Stimulated activated CD4-positive, alpha-beta T cell treated with anti-CD3 and anti-CD28 coated beads, Interleukin-1b, Interleukin-23, amount 100 ng/mL, for 1 hour (primary cell): Measurements from ENCODE around the gene SND1.

Source experiments
- DNase-seq, 2 donors: peaks; one replicate each; pipeline ENCODE4 v3.0.0-alpha.2; 2020; ENCODE audit warnings: low read depth in 2 of 2

SND1 gene

GRCh38 chr7:128040205-128040604 is 388.2 kb downstream of the SND1 start:
- no peak for DNase-seq

GRCh38 chr7:128041203-128041602 is 389.2 kb downstream of the SND1 start:
- DNase-seq: no peak

- DNase-seq: no peak
These were observed 390.0 kb downstream of the SND1 start for GRCh38 chr7:128042012-128042411.

- DNase-seq: no peak
These were observed 392.1 kb downstream of the SND1 start for GRCh38 chr7:128044064-128044463.

GRCh38 chr7:128045158-128045557 is 393.2 kb downstream of the SND1 start:
- DNase-seq: no peak

- no peak for DNase-seq
These were observed 393.8 kb downstream of the SND1 start for GRCh38 chr7:128045766-128046165.

GRCh38 chr7:128052404-128052803 is 400.4 kb downstream of the SND1 start:
- no peak for DNase-seq

GRCh38 chr7:128053023-128053422 is 401.0 kb downstream of the SND1 start:
- no peak for DNase-seq

- DNase-seq: no peak
These were observed 402.0 kb downstream of the SND1 start for GRCh38 chr7:128053991-128054390.

- DNase-seq: no peak
These were observed 402.5 kb downstream of the SND1 start for GRCh38 chr7:128054511-128054910.

GRCh38 chr7:128055637-128056036 is 403.6 kb downstream of the SND1 start:
- DNase-seq: no peak

GRCh38 chr7:128056901-128057300 is 404.9 kb downstream of the SND1 start:
- DNase-seq: no peak

- DNase-seq: no peak
These were observed 405.9 kb downstream of the SND1 start for GRCh38 chr7:128057909-128058308.

- no peak for DNase-seq
These were observed 407.4 kb downstream of the SND1 start for GRCh38 chr7:128059143-128059988.

GRCh38 chr7:128060018-128060417 is 408.0 kb downstream of the SND1 start:
- no peak for DNase-seq

GRCh38 chr7:128063088-128063487 is 411.1 kb downstream of the SND1 start:
- DNase-seq: no peak

- no peak for DNase-seq
These were observed 413.9 kb downstream of the SND1 start for GRCh38 chr7:128065872-128066271.

- DNase-seq: no peak
These were observed 414.4 kb downstream of the SND1 start for GRCh38 chr7:128066395-128066794.

GRCh38 chr7:128066858-128067257 is 414.9 kb downstream of the SND1 start:
- no peak for DNase-seq

- no peak for DNase-seq
These were observed 416.0 kb downstream of the SND1 start for GRCh38 chr7:128067983-128068382.

- DNase-seq: no peak
These were observed 416.8 kb downstream of the SND1 start for GRCh38 chr7:128068785-128069184.

GRCh38 chr7:128069373-128070364 is 417.7 kb downstream of the SND1 start:
- DNase-seq: no peak

GRCh38 chr7:128071376-128071775 is 419.4 kb downstream of the SND1 start:
- no peak for DNase-seq
